Measurements from ENCODE around the gene SHROOM3. TPM values are rescaled to one million over a fixed set of nuclear protein-coding genes. Genes with fewer than 3 reads are reported as not detected.

Gene SHROOM3
- total and polyA plus RNA-seq, 12 donors: 1.1 to 16.2 (median 8.8) TPM

GRCh38 chr4:76821641-76822040, 386.6 kb downstream of the SHROOM3 start:
- Histone ChIP-seq H3K36me3 (replicated peaks in 1 of 2) (no peaks in the 10 kb centered on the region), H3K27me3 (no peaks in the 10 kb centered on the region), H3K4me1 (replicated peaks in 1 of 2) (no peaks in the 10 kb centered on the region), H3K4me3 (no peak overlapping the region), H3K9me3 (replicated peaks in 1 of 3) (no peaks in the 10 kb centered on the region), H3K27ac (peak overlapping the region in 1 of 5 donors; percentile 29)
- intact Hi-C loops (cut with DNase I): no loop called here
- WGBS, 4 donors: 50 to 78% (median 67%) methylated on average over 1 of the region's 1 CpG
- no peak for DNase-seq
- no peak for TF ChIP-seq POLR2A (IDR thresholded peaks at IDR 0.05)
- no peak for TF ChIP-seq CTCF (IDR thresholded peaks at IDR 0.05)

- H3K9me3 ChIP-seq (replicated peaks in 1 of 3): no peaks in the 10 kb centered on the region
- H3K4me3 ChIP-seq: no peak overlapping the region
- 71 to 78% (median 76%) methylated on average over 8 of the region's 8 CpGs for WGBS, 4 donors
- no peaks in the 10 kb centered on the region for H3K4me1 ChIP-seq (replicated peaks in 1 of 2)
- TF ChIP-seq POLR2A (IDR thresholded peaks at IDR 0.05) (no peak), CTCF (IDR thresholded peaks at IDR 0.05) (no peak)
- no peaks in the 10 kb centered on the region for H3K27me3 ChIP-seq
- peak overlapping the region in 1 of 5 donors; percentile 29 for H3K27ac ChIP-seq
- intact Hi-C loops (cut with DNase I): no loop called here
- H3K36me3 ChIP-seq (replicated peaks in 1 of 2): no peaks in the 10 kb centered on the region
- peak in 1 of 7 donors; percentile 17 for DNase-seq
Observed at GRCh38 chr4:76822303-76822702, 387.3 kb downstream of the SHROOM3 start.

GRCh38 chr4:76823495-76823894, 388.5 kb downstream of the SHROOM3 start:
- no peak overlapping the region for H3K27ac ChIP-seq
- intact Hi-C loops (cut with DNase I): no loop called here
- H3K4me3 ChIP-seq: no peak overlapping the region
- 79 to 87% (median 86%) methylated on average over 1 of the region's 1 CpG for WGBS, 4 donors
- no peaks in the 10 kb centered on the region for H3K36me3 ChIP-seq (replicated peaks in 1 of 2)
- no peaks in the 10 kb centered on the region for H3K9me3 ChIP-seq (replicated peaks in 1 of 3)
- no peaks in the 10 kb centered on the region for H3K27me3 ChIP-seq
- TF ChIP-seq CTCF (IDR thresholded peaks at IDR 0.05) (no peak), POLR2A (IDR thresholded peaks at IDR 0.05) (no peak)
- H3K4me1 ChIP-seq (replicated peaks in 1 of 2): no peaks in the 10 kb centered on the region
- DNase-seq: no peak

- TF ChIP-seq CTCF (IDR thresholded peaks at IDR 0.05): no peak
- TF ChIP-seq POLR2A (IDR thresholded peaks at IDR 0.05): no peak
- intact Hi-C loops (cut with DNase I): no loop called here
- no peak for DNase-seq
- no peaks in the 10 kb centered on the region for H3K9me3 ChIP-seq (replicated peaks in 1 of 3)
- no peaks in the 10 kb centered on the region for H3K27me3 ChIP-seq
- 37 to 43% (median 41%) methylated on average over 4 of the region's 4 CpGs for WGBS, 4 donors
- H3K4me1 ChIP-seq (replicated peaks in 1 of 2): peaks cover 6 to 11% of the 10 kb centered on the region in 2 donors
- peak overlapping the region in 1 of 4 donors; percentile 29 for H3K4me3 ChIP-seq
- H3K27ac ChIP-seq: peak overlapping the region in 2 of 5 donors; percentile 34 to 82
- H3K36me3 ChIP-seq (replicated peaks in 1 of 2): no peaks in the 10 kb centered on the region
Observed at GRCh38 chr4:76830612-76830963, 395.6 kb downstream of the SHROOM3 start.

Measured in adrenal gland (tissue), 12 donors.